Fibroblast of lung (primary cell): ENCODE results near the gene TLR8.

Experiments
- CTCF ChIP-seq, 2 donors: IDR thresholded peaks in 1 of 2; conservative IDR thresholded peaks in 1 of 2; 1 replicate in 1 of 2; 2 replicates in 1 of 2; pipeline ENCODE4 v1.5.1; 2011 to 2012; ENCODE audit warnings: low read length in 2 of 2, control low read depth in 1 of 2, inconsistent platforms in 1 of 2, low read depth in 1 of 2, mild to moderate bottlenecking in 1 of 2
- EZH2 ChIP-seq: IDR thresholded peaks from 2 replicates; pipeline ENCODE4 v1.5.1; 2012; ENCODE audit warnings: low read length, control low read depth, mild to moderate bottlenecking; ENCODE audit errors: missing control alignments

- TF ChIP-seq CTCF (conservative IDR thresholded peaks at IDR 0.05 in 1 of 2, IDR thresholded peaks at IDR 0.05 in 1 of 2; ENCODE audit: low read depth in 1 of 2, low read length in 2 of 2), result no peak
- no peak for TF ChIP-seq EZH2
Measured at GRCh38 chrX:12878536-12878935, 27.9 kb upstream of the TLR8 start.
